ENCODE results near the gene MARS1.
"Not testable (repeated sequence)": the region's sequence is repeated elsewhere in the genome, so short reads cannot be mapped to it uniquely, and the experiment has no call there.

Gene MARS1

DNA sequence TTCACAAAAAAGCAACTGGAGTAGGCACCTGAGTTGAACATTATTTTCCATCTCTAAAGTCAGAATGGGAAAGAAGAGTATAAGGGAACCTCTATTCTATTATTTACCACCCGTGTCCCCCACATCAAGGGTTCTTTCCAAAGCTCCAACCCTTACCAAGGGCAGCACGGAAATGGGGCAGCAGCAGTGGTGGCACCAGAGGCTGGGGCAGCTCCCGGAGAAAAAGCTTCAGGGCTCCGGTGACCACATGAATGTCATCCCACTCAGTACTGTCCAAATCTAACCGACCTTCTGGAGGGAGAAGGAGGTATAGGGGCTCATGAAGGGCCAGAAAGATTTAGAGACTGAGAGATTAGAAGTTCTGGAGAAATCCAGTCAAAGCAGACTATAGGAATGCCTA is 14.0 kb upstream of the MARS1 start:
- no peak for DNase-seq

DNA sequence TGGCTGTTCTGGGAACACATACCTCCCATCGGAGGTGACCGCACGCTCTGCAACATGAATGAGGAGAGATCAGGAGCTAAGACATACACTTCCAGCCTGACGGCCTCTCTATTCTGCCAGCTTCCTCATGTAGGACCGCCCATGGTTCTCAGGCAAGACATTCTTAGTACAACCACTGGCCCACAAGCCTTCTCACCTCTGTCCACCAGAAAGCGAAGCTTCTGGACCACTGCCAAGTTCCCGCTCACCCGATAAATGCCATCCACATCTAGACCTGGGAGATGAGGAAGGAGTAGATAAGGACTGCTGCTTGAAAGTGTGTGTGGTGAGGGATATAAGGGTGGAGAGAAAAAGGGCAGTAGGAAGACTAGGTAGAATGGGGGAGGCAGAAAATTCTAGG is 13.4 kb upstream of the MARS1 start:
- DNase-seq = no peak

DNA sequence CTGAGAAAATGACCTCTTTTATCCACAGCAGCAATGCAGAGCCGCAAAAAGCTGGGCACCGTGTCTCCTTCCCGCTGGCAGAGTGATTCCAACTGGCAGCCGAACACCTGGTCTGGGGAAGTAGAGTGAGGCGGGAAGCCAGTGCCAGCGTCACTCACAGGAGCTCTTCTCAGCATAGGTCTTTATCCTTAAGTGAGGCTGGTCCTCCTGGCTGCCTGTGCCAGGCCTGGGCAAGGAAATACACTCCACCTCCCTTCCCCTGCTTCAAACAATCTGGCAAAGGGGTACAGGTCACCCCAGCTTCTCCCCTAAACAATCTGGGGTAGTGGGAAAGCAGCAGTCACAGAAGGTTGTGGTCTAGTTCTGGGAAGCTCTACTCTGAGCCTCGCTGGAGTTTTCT is 13.0 kb upstream of the MARS1 start:
- DNase-seq = no peak

DNA sequence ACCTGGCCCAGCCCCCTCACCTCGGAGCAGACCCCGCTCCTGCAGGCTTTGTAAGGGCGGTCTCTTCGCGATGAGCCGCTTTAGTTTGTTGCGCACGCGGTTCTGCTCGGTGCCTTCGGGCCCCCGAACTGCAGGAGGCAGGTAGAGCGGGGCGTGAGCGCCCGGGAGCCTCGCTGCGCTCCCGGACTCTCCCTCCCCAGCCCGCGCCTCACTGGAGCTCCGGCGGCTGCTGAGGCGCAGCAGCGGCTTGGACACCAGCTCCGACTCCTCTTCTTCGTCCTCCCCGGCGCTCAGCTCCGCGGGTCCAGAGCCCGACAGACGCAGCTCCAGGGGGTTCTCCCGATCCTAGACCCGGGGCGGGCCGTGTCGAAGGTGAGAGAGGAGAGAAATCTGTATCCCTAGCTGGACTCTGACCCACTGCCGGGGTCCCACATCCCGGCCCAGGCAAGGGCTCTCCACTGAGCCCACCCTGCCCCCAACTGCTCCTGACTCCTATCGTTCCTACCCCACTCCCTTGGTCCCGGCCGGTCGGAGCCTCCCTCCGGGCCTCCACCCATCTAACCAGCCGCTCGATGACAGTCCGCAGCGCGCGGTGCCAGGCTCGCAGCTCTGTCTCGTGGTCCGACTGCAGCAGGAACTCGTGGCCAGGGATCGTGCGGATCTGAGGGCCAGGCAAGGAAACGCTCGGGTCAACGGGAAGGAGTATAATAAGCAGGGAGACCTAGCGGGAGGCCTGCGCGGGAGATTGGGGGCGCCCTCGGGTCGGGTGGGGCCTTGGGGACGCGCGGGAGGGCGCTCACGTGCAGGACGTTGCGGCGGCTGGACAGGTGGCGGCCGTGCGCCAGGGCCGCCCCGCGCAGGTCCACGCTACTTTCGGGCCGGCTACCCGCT is 12.4 kb upstream of the MARS1 start:
- DNase-seq = no peak

DNA sequence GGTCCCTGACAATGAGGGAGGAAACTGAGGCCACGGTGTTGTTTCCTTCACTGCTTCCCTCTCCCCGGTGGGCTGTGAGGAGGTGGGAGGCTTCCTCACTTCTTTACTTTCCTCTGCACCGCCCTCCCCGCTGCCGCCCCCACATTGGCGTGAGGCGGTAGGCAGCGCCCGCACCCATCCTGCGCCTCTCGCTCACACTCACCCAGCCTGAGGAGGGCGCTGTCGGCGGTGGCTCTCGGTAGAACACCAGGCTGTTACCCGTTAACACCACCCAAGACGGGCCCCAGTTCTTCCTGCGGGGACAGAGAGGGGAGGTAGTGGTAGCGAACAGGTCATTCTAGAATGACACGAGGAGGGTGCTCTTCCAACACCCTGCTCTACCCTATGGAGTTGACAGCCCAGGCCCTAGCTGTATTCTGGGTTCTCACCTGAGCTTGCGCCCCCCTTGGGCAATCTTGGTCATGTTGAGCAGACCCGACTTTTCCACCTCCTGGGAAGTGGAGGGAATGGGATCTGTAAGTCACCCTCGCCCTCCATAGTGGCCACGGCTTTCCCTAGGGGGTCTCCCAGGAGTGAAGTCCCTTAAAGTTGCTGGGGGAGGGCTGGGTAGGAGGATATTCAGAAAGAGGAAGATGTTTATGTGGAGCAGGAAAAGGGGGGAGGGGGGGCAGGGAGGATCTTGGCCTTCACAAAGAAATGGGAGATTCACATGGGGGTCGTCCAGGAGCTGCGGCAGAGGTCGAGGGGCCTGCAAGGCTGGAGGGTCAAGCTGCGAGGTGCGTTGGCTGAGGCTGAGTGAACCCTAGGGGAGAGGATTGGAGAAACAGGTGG is 11.5 kb upstream of the MARS1 start:
- DNase-seq = no peak

DNA sequence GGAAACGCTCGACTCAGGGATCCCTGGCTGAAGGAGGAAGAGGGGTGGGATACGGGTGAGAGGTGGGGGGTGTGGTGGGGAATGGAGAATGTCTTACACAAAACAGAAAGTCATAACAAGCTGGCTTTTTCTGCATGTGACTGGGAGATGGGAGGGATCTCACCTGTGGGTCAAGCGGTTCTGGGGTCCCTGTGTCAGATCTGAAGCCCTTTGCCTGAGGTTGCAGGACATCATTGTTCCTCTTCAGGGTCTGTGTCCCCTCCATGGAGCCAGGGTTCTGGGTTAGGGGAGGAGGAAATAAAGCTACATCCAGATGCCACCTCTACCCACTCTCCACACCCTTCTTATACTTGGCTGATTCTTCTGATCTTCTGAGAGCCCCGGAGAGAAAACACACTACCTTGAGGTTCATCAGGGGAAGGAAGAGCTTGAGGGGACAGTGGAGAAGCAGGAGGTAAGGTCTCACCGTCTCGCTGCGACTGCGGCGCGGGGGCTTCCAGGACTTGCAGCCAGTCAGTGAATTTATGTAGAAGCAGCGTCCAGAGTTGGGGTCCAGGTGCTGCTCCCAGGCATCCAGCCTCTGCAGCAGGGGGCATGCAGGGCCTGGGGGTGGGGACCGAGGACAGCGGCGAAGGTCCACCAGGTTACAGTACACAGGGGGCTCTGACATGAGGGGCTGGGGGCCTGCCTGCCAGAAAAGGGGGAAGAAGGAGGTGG is 10.7 kb upstream of the MARS1 start:
- no peak for DNase-seq

DNA sequence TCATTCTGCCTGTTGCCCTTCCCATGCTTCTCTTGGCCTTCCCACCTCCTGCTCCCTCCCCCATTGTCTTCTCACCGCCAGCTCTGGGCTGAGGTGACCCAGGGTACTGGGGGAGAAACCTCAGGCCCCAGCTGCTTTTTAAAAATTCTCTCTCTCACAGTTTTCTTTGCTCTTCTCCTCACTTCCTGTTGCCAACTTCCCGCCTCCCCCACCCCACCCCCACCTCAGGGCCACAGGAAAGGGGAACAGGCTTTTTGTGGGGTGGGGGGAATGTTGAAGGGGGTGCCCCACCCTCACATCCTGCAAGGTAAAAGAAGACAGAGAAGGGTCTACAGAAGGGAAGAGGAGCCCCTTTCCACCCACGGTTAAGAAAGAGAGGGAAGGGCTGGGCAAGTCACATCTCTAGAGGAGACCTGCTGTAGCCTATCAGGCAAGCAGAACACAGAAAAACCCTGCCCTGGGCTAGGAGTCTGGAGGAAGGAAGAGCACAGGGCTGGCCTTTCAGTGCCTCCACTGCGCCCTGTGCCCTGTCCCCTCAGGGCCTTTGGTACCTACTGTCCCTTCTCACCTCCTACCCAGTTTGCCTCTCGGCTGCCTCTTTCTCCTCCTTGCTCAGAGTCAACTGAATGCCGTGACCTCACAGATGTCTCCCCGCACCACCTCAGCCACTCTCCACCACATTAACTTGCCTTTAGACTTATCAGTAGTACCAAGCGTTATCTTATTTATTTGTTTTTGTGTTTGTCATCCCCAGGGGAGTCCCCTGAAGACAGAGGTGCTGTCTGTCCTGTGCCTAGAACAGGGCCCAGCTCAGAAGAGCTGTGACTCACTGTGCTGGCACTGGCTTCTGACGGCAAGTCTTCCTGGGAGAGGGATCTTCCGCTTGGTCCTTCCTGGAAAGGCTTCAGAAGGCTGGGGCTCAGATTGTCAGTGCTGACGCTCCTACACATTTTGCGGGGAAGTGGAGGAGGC is 9.9 kb upstream of the MARS1 start:
- no peak for DNase-seq

DNA sequence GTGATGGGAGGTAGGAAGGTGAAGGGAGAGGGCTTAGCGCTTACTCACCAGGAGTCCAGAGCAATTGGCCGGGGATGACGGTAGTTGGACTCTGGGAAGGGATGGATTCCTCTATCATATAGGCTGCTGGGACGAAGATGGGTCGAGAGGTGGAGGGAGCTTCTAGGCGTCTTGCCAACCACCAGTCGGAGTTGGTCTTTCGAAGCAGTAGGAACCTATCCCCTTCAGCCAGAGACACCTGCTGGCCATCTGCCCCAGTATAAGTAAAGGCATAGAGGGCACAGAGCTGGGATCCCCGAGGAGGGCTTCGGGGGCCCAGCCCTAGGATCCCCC is 8.9 kb upstream of the MARS1 start:
- no peak for DNase-seq

DNA sequence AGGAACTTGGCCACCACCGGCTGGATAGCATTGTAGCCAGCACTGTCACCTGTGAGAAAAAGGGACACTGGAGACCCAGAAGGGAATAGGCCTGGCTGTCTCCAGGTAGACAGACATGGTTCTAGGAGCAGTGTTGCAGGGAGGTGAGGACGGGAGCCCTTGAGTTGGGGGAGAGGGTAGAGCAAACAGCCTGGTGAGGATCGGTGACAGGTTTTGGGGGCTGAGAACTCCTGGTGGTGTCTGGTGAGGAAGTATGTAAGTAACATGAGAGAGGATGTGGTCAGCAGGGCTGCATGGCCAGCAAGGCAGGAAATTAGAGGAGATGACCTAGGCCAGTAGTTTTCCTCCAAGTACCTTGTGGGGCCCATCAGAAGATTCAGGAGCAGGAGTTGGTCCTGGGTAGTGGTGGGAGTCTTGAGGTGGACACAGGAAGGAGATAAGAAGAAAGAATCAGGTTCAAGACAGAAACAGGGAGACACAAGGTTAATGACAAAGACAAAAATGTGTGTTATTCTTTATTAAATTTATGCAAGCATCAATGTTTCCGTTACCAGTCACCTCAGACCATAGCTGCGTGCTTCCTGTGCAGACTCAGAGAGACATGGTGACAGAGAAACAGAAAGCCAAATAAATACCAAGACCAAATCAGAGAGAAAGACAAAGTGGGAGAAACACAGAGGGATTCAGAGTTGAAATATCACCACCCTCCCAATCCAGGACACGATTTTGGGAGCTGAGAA is 8.3 kb upstream of the MARS1 start, which contains the start of gene ARHGAP9:
TSS of gene ARHGAP9 (minus strand) at position 491 of the 740 bp plus-strand sequence. CDS start at position 31, 460 bp downstream.
- no peak for DNase-seq

DNA sequence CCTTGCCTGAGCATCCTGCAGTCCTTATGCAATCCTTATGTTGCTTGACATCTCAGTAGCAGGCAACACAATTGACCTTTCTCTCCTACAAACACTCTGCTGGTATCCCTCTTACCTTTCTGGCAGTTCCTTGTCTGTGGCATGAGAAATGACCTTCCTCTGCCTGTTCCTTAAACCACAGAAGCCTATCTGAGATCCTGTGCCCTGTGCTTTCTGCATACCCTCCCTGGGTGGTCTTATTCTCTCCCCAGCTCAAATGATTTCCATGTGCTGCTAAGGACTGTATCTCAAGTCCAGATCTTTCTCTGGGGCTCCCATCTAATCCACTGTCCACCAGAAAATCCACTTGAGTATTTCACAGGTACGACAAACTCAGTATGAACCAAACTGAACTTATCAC is 6.2 kb upstream of the MARS1 start:
- DNase-seq = no peak

DNA sequence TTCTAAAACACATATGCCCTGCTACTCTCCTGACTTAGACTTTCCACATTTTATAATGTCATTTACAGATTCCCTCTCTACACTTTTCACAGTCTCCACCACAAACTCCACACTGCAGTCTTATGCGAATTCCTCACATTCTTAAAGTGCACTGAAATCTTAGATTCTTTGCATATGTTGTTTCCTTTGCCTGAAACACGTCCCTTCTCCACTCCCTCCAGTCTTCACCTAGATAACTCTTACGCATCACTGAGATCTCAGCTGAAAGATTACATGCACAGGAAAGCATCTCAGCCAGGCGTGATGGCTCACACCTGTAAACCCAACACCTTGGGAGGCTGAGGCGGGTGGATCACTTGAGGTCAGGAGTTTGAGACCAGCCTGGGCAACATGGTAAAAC is 4.4 kb upstream of the MARS1 start:
- peak; percentile 23 for DNase-seq

DNA sequence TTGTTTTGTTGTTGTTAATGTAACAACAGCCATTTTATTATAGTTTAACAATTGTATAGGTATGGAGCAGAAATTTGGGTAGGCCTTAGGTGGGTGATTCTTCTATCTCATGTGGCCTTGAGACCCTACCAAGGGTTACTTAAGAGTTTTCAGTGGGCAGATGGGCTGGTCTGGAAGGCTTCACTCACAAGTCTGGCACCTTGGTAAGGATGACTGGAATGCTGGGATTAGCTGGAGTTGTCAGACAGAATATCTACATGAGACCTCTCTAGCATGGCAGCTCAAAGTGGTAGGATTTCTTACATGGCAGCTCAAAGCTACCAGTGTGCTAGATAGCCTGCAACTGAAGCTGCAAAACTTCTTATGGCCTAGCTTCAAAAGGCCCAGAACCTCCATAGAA is 2.2 kb upstream of the MARS1 start:
- no peak for DNase-seq

DNA sequence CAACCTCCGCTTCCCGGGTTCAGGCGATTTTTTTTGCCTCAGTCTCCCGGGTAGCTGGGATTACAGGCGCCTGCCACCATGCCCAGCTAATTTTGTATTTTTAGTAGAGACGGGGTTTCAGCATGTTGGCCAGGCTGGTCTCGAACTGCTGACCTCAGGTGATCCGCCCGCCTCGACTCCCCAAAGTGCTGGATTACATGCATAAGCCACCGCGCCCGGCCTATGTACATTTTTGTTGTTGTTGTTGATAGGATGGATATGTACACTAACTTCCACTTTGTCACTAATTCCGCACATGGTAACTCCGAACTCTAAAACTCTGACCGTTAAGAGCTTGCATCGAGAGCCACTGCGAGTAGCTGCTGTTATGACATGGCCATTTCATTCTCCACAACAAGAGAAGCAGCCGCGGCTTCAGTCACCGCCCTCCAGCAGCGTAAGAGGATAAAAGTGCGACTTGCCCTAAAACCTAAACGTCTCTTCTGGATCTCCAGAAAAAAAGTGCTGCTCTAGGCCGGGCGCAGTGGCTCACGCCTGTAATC is 742 bp upstream of the MARS1 start:
- no peak for DNase-seq

DNA sequence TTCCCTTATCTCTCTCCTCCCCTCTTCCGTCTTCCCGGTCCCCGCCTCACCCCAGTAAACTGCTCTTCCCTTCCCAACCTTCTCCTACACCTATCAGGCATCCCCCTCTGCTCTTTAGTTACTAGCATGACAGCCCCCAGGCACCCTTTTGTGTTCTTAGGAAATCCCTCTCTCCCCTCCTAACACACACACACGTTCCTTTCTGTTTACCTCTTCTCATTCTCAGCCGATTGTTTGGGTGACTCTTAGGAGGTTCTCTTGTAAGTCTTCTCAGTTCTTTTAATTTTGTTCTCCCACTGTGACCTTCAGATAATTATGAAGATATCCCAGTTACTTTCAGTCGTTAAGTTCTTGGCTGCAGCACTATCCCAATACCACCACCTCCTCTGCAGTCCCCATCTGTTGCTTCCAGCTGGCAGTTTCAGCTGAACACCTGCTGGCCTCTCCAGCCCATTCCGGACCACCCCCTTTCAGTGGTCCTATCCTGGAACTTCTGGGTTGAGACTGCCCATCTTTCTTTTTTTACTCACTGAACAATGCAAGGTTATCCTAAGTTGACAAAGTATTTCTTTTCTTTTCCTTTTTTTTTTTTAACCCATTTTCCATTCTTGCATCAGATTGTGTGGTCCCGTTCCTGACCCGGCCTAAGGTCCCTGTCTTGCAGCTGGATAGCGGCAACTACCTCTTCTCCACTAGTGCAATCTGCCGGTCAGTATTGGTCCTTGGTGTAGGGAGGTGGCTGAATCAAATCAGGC is 711 bp downstream of the MARS1 start:
- DNase-seq = no peak

DNA sequence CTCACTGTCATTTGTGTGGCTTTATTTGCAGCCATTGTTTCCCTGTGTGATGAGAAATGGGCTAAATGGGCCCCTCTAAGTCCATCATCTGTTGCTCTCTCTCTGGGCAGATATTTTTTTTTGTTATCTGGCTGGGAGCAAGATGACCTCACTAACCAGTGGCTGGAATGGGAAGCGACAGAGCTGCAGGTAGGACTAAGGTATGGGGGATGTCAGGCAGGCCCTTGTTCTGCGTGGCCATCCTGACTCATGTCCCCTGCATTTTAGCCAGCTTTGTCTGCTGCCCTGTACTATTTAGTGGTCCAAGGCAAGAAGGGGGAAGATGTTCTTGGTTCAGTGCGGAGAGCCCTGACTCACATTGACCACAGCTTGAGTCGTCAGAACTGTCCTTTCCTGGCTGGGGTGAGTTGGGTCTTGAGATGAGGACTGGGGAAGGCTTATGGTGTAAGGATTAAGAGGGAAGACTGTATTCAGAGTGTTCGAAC is 1.3 kb downstream of the MARS1 start:
- no peak for DNase-seq

DNA sequence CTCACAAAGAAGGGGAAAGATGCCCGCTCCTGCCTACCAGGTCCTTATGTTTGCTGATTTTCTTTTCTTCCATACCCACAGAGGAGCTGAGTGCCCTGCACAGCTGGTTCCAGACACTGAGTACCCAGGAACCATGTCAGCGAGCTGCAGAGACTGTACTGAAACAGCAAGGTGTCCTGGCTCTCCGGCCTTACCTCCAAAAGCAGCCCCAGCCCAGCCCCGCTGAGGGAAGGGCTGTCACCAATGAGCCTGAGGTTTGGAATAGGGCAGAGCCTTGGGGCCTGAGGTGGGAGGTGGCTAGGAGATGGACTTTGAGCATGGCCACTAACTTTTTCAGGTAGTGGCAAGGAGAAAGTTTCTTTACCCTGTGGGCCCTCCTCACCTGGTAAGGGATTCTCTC is 2.3 kb downstream of the MARS1 start:
- no peak for DNase-seq

DNA sequence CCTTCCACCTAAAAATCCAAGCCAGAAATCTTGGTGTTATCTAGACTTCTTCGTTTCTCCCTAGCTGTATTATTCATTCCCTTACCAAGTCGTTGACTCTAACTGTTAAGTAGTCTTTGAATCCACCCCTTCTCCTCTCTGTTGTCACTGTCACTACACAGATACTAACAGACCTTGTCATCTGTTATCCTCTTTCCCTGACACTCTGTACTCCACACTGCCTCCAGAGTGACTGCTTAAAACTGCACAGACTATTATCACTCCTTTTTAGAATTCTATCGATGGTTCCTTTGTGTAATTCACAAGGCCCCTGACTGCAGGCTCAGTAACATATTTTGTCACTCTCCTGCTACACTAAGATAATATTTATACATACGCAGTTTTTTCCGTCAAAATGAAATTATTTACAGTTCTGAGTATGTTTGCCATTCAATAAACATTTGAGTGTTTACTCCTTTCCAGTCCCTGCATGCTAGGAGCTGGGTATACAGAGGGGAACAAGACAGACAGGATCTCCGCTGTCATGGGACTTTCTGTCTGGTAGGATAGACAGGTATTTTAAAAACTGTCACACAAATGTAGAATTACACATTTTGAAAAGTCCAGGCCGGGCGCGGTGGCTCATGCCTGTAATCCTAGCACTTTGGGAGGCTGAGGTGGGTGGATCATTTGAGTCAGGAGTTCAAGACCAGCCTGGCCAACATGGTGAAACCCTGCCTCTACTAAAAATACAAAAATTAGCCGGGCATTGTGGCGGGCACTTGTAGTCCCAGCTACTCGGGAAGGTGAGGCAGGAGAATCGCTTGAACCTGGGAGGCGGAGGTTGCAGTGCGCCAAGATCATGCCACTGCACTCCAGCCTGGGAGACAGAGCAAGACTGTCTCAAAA is 3.8 kb downstream of the MARS1 start:
- no peak for DNase-seq

DNA sequence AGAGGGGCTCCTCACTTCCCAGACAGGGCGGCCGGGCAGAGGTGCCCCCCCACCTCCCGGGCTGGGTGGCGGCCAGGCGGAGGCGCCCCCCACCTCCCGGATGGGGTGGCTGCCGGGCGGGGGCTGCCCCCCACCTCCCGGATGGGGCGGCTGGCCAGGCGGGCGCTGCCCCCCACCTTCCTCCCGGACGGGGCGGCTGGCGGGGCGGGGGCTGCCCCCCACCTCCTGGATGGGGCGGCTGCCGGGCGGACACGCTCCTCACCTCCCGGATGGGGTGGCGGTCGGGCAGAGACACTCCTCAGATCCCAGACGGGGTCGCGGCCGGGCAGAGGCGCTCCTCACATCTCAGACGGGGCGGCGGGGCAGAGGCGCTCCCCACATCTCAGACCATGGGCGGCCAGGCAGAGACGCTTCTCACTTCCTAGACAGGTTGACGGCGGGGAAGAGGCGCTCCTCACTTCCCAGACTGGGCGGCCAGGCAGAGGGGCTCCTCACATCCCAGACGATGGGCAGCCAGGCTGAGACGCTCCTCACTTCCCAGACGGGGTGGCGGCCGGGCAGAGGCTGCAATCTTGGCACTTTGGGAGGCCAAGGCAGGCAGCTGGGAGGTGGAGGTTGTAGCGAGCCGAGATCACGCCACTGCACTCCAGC is 7.3 kb downstream of the MARS1 start:
- not testable (repeated sequence) for DNase-seq

DNA sequence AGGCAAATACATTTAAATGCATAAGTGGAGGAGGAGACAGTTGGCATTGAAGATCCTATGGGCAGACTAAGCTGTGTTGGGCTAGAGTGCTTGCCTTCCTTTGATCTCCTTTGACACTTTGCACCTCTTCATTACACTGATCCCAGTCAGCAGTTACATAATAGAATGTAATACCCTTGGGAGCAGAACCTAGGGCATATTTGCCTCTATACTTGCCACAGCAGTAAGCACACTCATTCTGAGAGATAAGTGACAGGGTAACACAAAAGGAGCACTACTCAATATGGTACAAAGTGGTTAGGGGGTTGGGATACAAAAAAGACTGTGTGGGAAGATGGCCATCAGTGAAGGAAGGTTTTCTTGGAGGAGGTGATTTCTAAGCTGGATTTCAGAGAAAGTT is 9.0 kb downstream of the MARS1 start:
- no peak for DNase-seq
